T1000 (cell line): ENCODE data around the gene TRIM33.
"Not testable (repeated sequence)": the region's sequence is repeated elsewhere in the genome, so short reads cannot be mapped to it uniquely, and the experiment has no call there.

Experiments used
- DNase-seq: peaks from one replicate; lab custom pipeline; 2025; ENCODE audit warnings: mixed read lengths; lab: John Stamatoyannopoulos, UW

Gene TRIM33

GRCh38 chr1:114466334-114467014 is 44.5 kb downstream of the TRIM33 start:
- DNase-seq = no peak

GRCh38 chr1:114462963-114463362 is 48.0 kb downstream of the TRIM33 start:
- DNase-seq = no peak

- no peak for DNase-seq
Observed at GRCh38 chr1:114462341-114462740, 48.7 kb downstream of the TRIM33 start.

GRCh38 chr1:114458237-114458777 is 52.7 kb downstream of the TRIM33 start:
- peak; percentile 11 for DNase-seq

GRCh38 chr1:114457675-114458236 is 53.2 kb downstream of the TRIM33 start:
- no peak for DNase-seq

GRCh38 chr1:114456586-114456985 is 54.4 kb downstream of the TRIM33 start:
- DNase-seq = no peak

GRCh38 chr1:114455102-114455785 is 55.8 kb downstream of the TRIM33 start:
- DNase-seq = no peak

- DNase-seq = no peak
Observed at GRCh38 chr1:114454539-114454938, 56.5 kb downstream of the TRIM33 start.

- DNase-seq = no peak
Observed at GRCh38 chr1:114453361-114453784, 57.6 kb downstream of the TRIM33 start.

- no peak for DNase-seq
Observed at GRCh38 chr1:114448370-114449036, 62.5 kb downstream of the TRIM33 start.

GRCh38 chr1:114446198-114446597 is 64.8 kb downstream of the TRIM33 start:
- DNase-seq = no peak

- not testable (repeated sequence) for DNase-seq
Observed at GRCh38 chr1:114443226-114443625, 67.8 kb downstream of the TRIM33 start.

GRCh38 chr1:114441332-114441731 is 69.7 kb downstream of the TRIM33 start:
- DNase-seq = no peak

- DNase-seq = no peak
Observed at GRCh38 chr1:114439369-114439768, 71.6 kb downstream of the TRIM33 start.

GRCh38 chr1:114437812-114438211 is 73.2 kb downstream of the TRIM33 start:
- DNase-seq = no peak

GRCh38 chr1:114436799-114437198 is 74.2 kb downstream of the TRIM33 start:
- no peak for DNase-seq

- DNase-seq = no peak
Observed at GRCh38 chr1:114435088-114435715, 75.8 kb downstream of the TRIM33 start.

- no peak for DNase-seq
Observed at GRCh38 chr1:114431026-114431425, 80.0 kb downstream of the TRIM33 start.

GRCh38 chr1:114428083-114428754 is 82.8 kb downstream of the TRIM33 start:
- no peak for DNase-seq

- no peak for DNase-seq
Observed at GRCh38 chr1:114427612-114428011, 83.4 kb downstream of the TRIM33 start.

GRCh38 chr1:114423455-114423854 is 87.5 kb downstream of the TRIM33 start:
- no peak for DNase-seq
